Trophoblast cell (in vitro differentiated cells and primary cell): ENCODE results near the gene NRXN3.
A peak's percentile ranks its signal among the peaks of the same experiment; 100 is the strongest.

Experiments used
- DNase-seq, 2 donors: peaks; one replicate each; pipeline ENCODE4 v3.0.0-alpha.2; 2016
- H2AFZ ChIP-seq: 2 replicates; pipeline ENCODE4 v1.6.1; 2013; ENCODE audit warnings: low read length, moderate library complexity, mild to moderate bottlenecking; ENCODE audit not compliant: insufficient read depth, poor library complexity
- H2AK5ac ChIP-seq: 2 replicates; pipeline ENCODE4 v1.6.1; 2013; ENCODE audit warnings: mild to moderate bottlenecking, low read length
- H2BK120ac ChIP-seq: 2 replicates; pipeline ENCODE4 v1.6.1; 2013; ENCODE audit warnings: low read length, mild to moderate bottlenecking, moderate library complexity; ENCODE audit not compliant: insufficient read depth, poor library complexity
- H2BK12ac ChIP-seq: 2 replicates; pipeline ENCODE4 v1.6.1; 2013; ENCODE audit warnings: mild to moderate bottlenecking, low read length, moderate library complexity
- H2BK5ac ChIP-seq: 2 replicates; pipeline ENCODE4 v1.6.1; 2013; ENCODE audit warnings: low read length, low read depth, moderate library complexity, mild to moderate bottlenecking; ENCODE audit not compliant: poor library complexity
- H3K14ac ChIP-seq: 2 replicates; pipeline ENCODE4 v1.6.1; 2013; ENCODE audit warnings: mild to moderate bottlenecking, low read length
- H3K18ac ChIP-seq: 2 replicates; pipeline ENCODE4 v1.6.1; 2013; ENCODE audit warnings: mild to moderate bottlenecking, low read length
- H3K23ac ChIP-seq: 2 replicates; pipeline ENCODE4 v1.6.1; 2013; ENCODE audit warnings: low read length
- H3K27ac ChIP-seq: 2 replicates; pipeline ENCODE4 v1.5.1; 2013; ENCODE audit warnings: low read depth, mild to moderate bottlenecking, inconsistent platforms, low read length, moderate library complexity
- H3K27me3 ChIP-seq: 2 replicates; pipeline ENCODE4 v1.6.1; 2013; ENCODE audit warnings: inconsistent platforms, mild to moderate bottlenecking, low read length, moderate library complexity; ENCODE audit not compliant: insufficient read depth
- H3K36me3 ChIP-seq, 2 experiments: 1 replicate in 1 of 2; 2 replicates in 1 of 2; pipeline ENCODE4 v1.6.1; 2013; ENCODE audit warnings: low read length in 2 of 2, mild to moderate bottlenecking in 2 of 2, moderate library complexity in 1 of 2; ENCODE audit not compliant: insufficient read depth in 2 of 2, control insufficient read depth in 1 of 2
- H3K4ac ChIP-seq: 2 replicates; pipeline ENCODE4 v1.6.1; 2013; ENCODE audit warnings: low read depth, mild to moderate bottlenecking, low read length, moderate library complexity
- H3K4me1 ChIP-seq, 2 experiments: 1 replicate in 1 of 2; 2 replicates in 1 of 2; pipeline ENCODE4 v1.6.1; 2013; ENCODE audit warnings: low read length in 2 of 2, mild to moderate bottlenecking in 2 of 2, moderate library complexity in 1 of 2; ENCODE audit not compliant: insufficient read depth in 2 of 2, control insufficient read depth in 1 of 2
- H3K4me2 ChIP-seq: 2 replicates; pipeline ENCODE4 v1.6.1; 2013; ENCODE audit warnings: inconsistent platforms, mild to moderate bottlenecking, low read length, moderate library complexity
- H3K4me3 ChIP-seq: 2 replicates; pipeline ENCODE4 v1.5.1; 2013; ENCODE audit warnings: mild to moderate bottlenecking, low read depth, low read length, inconsistent platforms
- H3K79me1 ChIP-seq: one replicate; pipeline ENCODE4 v1.6.1; 2013; ENCODE audit warnings: low read length
- H3K79me2 ChIP-seq: 2 replicates; pipeline ENCODE4 v1.6.1; 2013; ENCODE audit warnings: low read length, mild to moderate bottlenecking; ENCODE audit not compliant: control insufficient read depth, insufficient read depth, poor library complexity
- H3K9ac ChIP-seq: 2 replicates; pipeline ENCODE4 v1.6.1; 2013; ENCODE audit warnings: mild to moderate bottlenecking, low read length
- H3K9me3 ChIP-seq: 2 replicates; pipeline ENCODE4 v1.6.1; 2013; ENCODE audit warnings: low read depth, mild to moderate bottlenecking, control low read depth, inconsistent platforms, low read length; ENCODE audit not compliant: insufficient read depth
- H4K12ac ChIP-seq: 2 replicates; pipeline ENCODE4 v1.6.1; 2013; ENCODE audit warnings: low read depth, mild to moderate bottlenecking, low read length, moderate library complexity
- H4K8ac ChIP-seq: 2 replicates; pipeline ENCODE4 v1.6.1; 2013; ENCODE audit warnings: low read depth, mild to moderate bottlenecking, low read length, moderate library complexity
- H4K91ac ChIP-seq: one replicate; pipeline ENCODE4 v1.6.1; 2013; ENCODE audit warnings: low read depth, mild to moderate bottlenecking, low read length, moderate library complexity
- WGBS: extraction: QIAGEN DNeasy Blood & Tissue Kit; methylation state at CpG from one replicate; pipeline ENCODE4 v1.1.7; 2013; ENCODE audit warnings: missing lambda C conversion rate; ENCODE audit not compliant: insufficient read length, insufficient coverage; ENCODE audit errors: extremely low coverage; 5-methylcytosine and 5-hydroxymethylcytosine counted together

NRXN3 gene

GRCh38 chr14:79548836-79549235 lies 1378.7 kb downstream of the NRXN3 start:
- H2BK12ac ChIP-seq, result peak overlapping the region; percentile 34
- no peak overlapping the region for H3K9ac ChIP-seq
- DNase-seq, result no peak
- H2AK5ac ChIP-seq, result no peak overlapping the region
- no peak overlapping the region for H3K4me3 ChIP-seq
- H4K8ac ChIP-seq, result no peak overlapping the region
- H3K23ac ChIP-seq, result no peak overlapping the region
- no peak overlapping the region for H3K18ac ChIP-seq
- peaks cover 8 to 12% of the 10 kb centered on the region in 2 experiments for H3K4me1 ChIP-seq
- H3K27me3 ChIP-seq, result no peaks in the 10 kb centered on the region
- H3K4me2 ChIP-seq, result no peak overlapping the region
- no peak overlapping the region for H4K91ac ChIP-seq
- H3K4ac ChIP-seq, result no peak overlapping the region
- peaks cover 2% of the 10 kb centered on the region for H3K79me1 ChIP-seq
- no peaks in the 10 kb centered on the region for H3K79me2 ChIP-seq
- H2BK120ac ChIP-seq, result no peak overlapping the region
- H3K14ac ChIP-seq, result no peak overlapping the region
- no peak overlapping the region for H4K12ac ChIP-seq
- H2AFZ ChIP-seq, result no peak overlapping the region
- no peaks in the 10 kb centered on the region for H3K36me3 ChIP-seq
- WGBS, result no CpG with 5 or more reads among the region's 1 CpG
- no peak overlapping the region for H3K27ac ChIP-seq
- no peak overlapping the region for H2BK5ac ChIP-seq
- H3K9me3 ChIP-seq, result no peaks in the 10 kb centered on the region

- WGBS, result no CpG with 5 or more reads among the region's 5 CpGs
- H2AFZ ChIP-seq, result no peak overlapping the region
Measured at GRCh38 chr14:79549515-79549914, 1379.3 kb downstream of the NRXN3 start.

DNA sequence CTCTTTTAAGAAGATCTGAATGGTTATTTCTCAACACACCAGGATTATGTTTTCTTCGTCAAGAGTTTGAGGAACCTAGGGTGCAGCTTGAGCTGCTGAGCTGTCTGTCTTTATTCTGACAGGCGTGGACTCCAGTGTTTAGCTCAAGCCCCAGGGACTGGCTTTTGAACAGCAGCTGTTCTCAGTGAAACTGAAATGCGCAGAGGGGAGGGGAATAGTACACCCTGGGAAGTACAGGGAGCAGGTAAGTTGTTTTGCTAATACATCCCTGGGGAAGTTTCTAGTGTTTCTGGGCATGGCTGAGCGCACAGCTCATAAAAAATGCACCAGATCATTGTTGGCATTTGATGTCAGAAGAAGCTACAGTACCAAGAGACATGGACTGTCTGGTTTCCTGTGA lies 1381.3 kb downstream of the NRXN3 start:
- H3K36me3 ChIP-seq, result no peaks in the 10 kb centered on the region
- no peak overlapping the region for H2AFZ ChIP-seq
- H4K12ac ChIP-seq, result no peak overlapping the region
- no peak overlapping the region for H3K4me2 ChIP-seq
- H3K18ac ChIP-seq, result no peak overlapping the region
- no peaks in the 10 kb centered on the region for H3K9me3 ChIP-seq
- no peak overlapping the region for H2AK5ac ChIP-seq
- H3K27ac ChIP-seq, result no peak overlapping the region
- DNase-seq, result no peak
- no peak overlapping the region for H3K4ac ChIP-seq
- H3K79me2 ChIP-seq, result no peaks in the 10 kb centered on the region
- peak overlapping the region; percentile 77 for H2BK12ac ChIP-seq
- H4K8ac ChIP-seq, result no peak overlapping the region
- H3K23ac ChIP-seq, result no peak overlapping the region
- peaks cover 2% of the 10 kb centered on the region for H3K79me1 ChIP-seq
- H4K91ac ChIP-seq, result no peak overlapping the region
- WGBS, result no CpG with 5 or more reads among the region's 4 CpGs
- H3K4me1 ChIP-seq, result peaks cover 8 to 12% of the 10 kb centered on the region in 2 experiments
- H2BK120ac ChIP-seq, result no peak overlapping the region
- no peak overlapping the region for H3K14ac ChIP-seq
- H3K27me3 ChIP-seq, result no peaks in the 10 kb centered on the region
- H3K9ac ChIP-seq, result no peak overlapping the region
- no peak overlapping the region for H2BK5ac ChIP-seq
- no peak overlapping the region for H3K4me3 ChIP-seq

More at GRCh38 chr14:79549515-79549914, 1379.3 kb downstream of the NRXN3 start:
- H3K27ac ChIP-seq, result no peak overlapping the region
- no peak overlapping the region for H2BK120ac ChIP-seq
- H2AK5ac ChIP-seq, result no peak overlapping the region
- no peak overlapping the region for H3K4me3 ChIP-seq
- H3K79me2 ChIP-seq, result no peaks in the 10 kb centered on the region
- H3K4me2 ChIP-seq, result no peak overlapping the region
- DNase-seq, result peak; percentile 69 to 73
- no peaks in the 10 kb centered on the region for H3K27me3 ChIP-seq
- no peaks in the 10 kb centered on the region for H3K36me3 ChIP-seq
- no peak overlapping the region for H3K14ac ChIP-seq
- H4K8ac ChIP-seq, result no peak overlapping the region
- H3K18ac ChIP-seq, result no peak overlapping the region
- H3K23ac ChIP-seq, result no peak overlapping the region
- no peak overlapping the region for H3K9ac ChIP-seq
- H4K91ac ChIP-seq, result no peak overlapping the region
- H3K79me1 ChIP-seq, result peaks cover 2% of the 10 kb centered on the region
- peaks cover 8 to 12% of the 10 kb centered on the region in 2 experiments for H3K4me1 ChIP-seq
- no peak overlapping the region for H2BK12ac ChIP-seq
- H3K9me3 ChIP-seq, result no peaks in the 10 kb centered on the region
- no peak overlapping the region for H2BK5ac ChIP-seq
- H4K12ac ChIP-seq, result no peak overlapping the region
- H3K4ac ChIP-seq, result no peak overlapping the region

- peaks cover 8 to 12% of the 10 kb centered on the region in 2 experiments for H3K4me1 ChIP-seq
- H3K4me3 ChIP-seq, result no peak overlapping the region
- no peak overlapping the region for H2BK12ac ChIP-seq
- H3K18ac ChIP-seq, result no peak overlapping the region
- no peak overlapping the region for H4K12ac ChIP-seq
- no peak overlapping the region for H3K14ac ChIP-seq
- no peaks in the 10 kb centered on the region for H3K79me2 ChIP-seq
- no peak overlapping the region for H3K27ac ChIP-seq
- peaks cover 2% of the 10 kb centered on the region for H3K79me1 ChIP-seq
- H2BK120ac ChIP-seq, result no peak overlapping the region
- no peak overlapping the region for H4K8ac ChIP-seq
- no peak overlapping the region for H2BK5ac ChIP-seq
- H3K4ac ChIP-seq, result no peak overlapping the region
- DNase-seq, result no peak
- WGBS, result no CpG with 5 or more reads among the region's 1 CpG
- no peaks in the 10 kb centered on the region for H3K36me3 ChIP-seq
- no peak overlapping the region for H3K4me2 ChIP-seq
- H3K23ac ChIP-seq, result no peak overlapping the region
- no peaks in the 10 kb centered on the region for H3K9me3 ChIP-seq
- H3K27me3 ChIP-seq, result no peaks in the 10 kb centered on the region
- no peak overlapping the region for H4K91ac ChIP-seq
- H2AFZ ChIP-seq, result no peak overlapping the region
- no peak overlapping the region for H2AK5ac ChIP-seq
- no peak overlapping the region for H3K9ac ChIP-seq
Measured at GRCh38 chr14:79552778-79553177, 1382.6 kb downstream of the NRXN3 start.
